ENCODE data around the gene LBP.
"Not testable (repeated sequence)": the region's sequence is repeated elsewhere in the genome, so short reads cannot be mapped to it uniquely, and the experiment has no call there.

The LBP gene

DNA sequence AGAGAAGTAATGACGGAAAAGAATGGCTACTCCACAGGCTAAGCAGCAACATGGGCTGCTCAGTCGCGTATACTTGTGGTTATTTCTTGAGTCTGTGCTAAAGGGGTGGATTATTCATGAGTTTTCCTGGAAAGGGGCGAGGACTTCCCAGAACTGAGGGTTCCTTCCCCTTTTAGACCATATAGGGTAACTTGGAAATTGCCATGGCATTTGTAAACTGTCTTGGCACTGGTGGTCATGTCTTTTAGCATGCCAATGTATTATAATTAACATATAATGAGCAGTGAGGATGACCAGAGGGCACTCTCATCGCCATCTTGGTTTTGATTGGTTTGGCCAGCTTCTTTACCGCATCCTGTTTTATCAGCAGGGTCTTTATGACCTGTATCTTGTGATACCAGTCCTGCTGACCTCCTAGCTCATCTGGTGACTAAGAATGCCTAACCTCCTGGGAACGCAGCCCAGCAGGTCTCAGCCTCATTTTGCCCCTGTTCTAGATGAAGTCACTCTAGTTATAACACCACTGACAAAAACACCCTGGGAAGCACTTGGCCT lies 11.4 kb downstream of the LBP start:
- Histone ChIP-seq H3K36me3 (ENCODE audit: control insufficient read depth, insufficient read depth, low read length) (no peaks in the 10 kb centered on the region), H3K27ac (ENCODE audit: low read depth, low read length) (no peak overlapping the region), H3K4me3 (ENCODE audit: low read length) (no peak overlapping the region), H3K27me3 (ENCODE audit: control insufficient read depth, insufficient read depth, low read length) (no peaks in the 10 kb centered on the region), H3K4me1 (ENCODE audit: control insufficient read depth, insufficient read depth, low read length) (no peaks in the 10 kb centered on the region), H3K9ac (ENCODE audit: low read length) (no peak overlapping the region)

DNA sequence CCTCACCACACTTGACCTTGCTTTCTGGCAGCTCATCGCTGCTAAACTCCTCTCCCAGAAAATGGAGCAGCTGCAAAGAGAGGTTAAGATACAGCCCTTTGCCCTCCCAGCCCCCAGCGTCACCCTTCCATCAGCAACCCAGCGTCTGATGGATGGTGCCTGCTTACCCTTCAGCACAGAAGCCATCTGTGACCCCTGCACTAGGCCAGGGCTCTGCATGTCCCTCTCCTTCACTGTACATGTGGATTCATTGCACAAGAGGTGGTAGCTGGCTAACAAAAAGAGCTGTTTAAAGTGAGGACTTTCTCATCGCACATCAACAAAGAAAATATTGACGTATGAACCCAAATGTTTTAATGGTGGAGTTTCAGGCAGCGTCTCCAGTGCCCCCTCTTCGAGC lies 12.3 kb downstream of the LBP start:
- no peak overlapping the region for H3K9ac ChIP-seq (ENCODE audit: low read length)

DNA sequence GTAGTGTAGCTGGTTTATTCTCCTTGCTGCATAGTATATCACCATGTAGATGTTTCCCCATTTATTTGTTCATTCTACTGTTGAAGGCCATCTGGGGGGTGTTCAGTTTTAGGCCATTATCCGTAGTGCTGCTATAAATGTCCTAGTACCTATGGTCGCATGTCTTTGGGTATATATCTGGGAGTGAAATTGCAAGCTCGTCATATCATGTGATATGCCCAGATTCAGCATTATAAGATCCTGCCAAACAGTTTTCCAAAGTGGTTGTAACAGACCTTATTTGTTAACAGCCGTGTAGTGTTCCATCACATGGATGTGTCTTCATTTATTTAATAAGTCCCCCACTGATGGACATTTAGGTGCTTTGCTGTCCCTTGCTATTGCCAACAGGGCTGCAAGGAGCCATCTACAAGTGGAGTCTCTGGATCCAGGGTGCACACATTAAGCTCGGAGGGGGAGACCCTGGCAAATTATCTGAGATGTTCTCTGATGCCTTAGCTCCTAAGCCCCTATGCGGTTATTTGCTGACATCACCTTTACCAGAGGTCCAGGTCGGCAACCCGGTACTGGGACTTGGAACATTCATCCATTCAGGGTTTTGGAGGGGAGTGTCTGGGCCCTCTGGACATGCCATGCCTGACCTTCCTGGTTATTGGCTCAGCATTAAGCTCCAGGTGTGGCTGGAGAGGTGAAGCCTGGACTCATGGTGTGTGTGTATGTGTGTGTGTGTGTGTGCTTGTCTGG lies 16.9 kb downstream of the LBP start:
- no peaks in the 10 kb centered on the region for H3K27me3 ChIP-seq (ENCODE audit: control insufficient read depth, insufficient read depth, low read length)
- no peak overlapping the region for H3K27ac ChIP-seq (ENCODE audit: low read depth, low read length)
- H3K9ac ChIP-seq (ENCODE audit: low read length): no peak overlapping the region
- no peaks in the 10 kb centered on the region for H3K36me3 ChIP-seq (ENCODE audit: control insufficient read depth, insufficient read depth, low read length)
- H3K4me3 ChIP-seq (ENCODE audit: low read length): no peak overlapping the region
- no peaks in the 10 kb centered on the region for H3K4me1 ChIP-seq (ENCODE audit: control insufficient read depth, insufficient read depth, low read length)

More for the DNA sequence above, 12.3 kb downstream of the LBP start:
- Histone ChIP-seq H3K4me1 (ENCODE audit: control insufficient read depth, insufficient read depth, low read length) (no peaks in the 10 kb centered on the region), H3K27me3 (ENCODE audit: control insufficient read depth, insufficient read depth, low read length) (no peaks in the 10 kb centered on the region), H3K27ac (ENCODE audit: low read depth, low read length) (no peak overlapping the region), H3K4me3 (ENCODE audit: low read length) (no peak overlapping the region), H3K36me3 (ENCODE audit: control insufficient read depth, insufficient read depth, low read length) (no peaks in the 10 kb centered on the region)

DNA sequence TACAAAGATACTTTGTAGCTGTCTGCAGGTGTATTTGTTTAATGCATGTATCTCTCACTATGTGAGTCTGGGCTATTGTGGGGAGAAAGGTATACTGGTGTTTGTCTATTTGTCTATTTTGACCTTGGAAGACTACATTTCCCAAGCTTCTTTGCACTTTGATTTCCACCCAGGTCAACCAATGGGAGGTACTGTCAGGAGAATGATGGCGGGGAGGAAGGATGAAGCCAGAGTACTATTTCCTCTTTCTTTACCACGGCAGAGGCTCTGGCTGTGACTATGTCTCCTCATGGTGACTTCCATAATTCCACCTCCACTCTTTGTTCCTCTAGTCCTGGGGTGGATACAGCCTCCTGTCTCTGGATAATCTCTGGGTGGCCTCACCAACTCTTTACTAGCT lies 23.1 kb downstream of the LBP start:
- Histone ChIP-seq H3K36me3 (ENCODE audit: control insufficient read depth, insufficient read depth, low read length) (no peaks in the 10 kb centered on the region), H3K27me3 (ENCODE audit: control insufficient read depth, insufficient read depth, low read length) (no peaks in the 10 kb centered on the region), H3K9ac (ENCODE audit: low read length) (no peak overlapping the region), H3K4me3 (ENCODE audit: low read length) (no peak overlapping the region), H3K27ac (ENCODE audit: low read depth, low read length) (no peak overlapping the region), H3K4me1 (ENCODE audit: control insufficient read depth, insufficient read depth, low read length) (no peaks in the 10 kb centered on the region)

DNA sequence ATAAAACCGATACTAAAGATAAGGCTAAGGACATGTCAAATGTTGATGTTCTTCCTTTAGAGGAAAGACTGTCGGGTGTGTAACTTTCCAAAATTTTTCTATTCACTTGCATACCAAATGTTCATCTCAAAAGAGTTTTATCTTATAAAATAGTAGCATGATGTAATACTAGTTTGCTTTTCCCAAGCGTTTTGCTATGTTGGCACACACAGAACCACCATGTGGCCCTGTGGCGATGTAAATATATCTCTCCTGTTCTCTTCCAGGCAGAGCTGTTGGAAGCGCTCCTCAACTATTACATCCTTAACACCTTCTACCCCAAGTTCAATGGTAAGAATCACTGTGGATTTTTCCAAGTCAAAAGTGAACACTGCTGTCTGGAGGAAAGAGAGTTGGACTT lies 26.5 kb downstream of the LBP start:
- H3K27me3 ChIP-seq (ENCODE audit: control insufficient read depth, insufficient read depth, low read length): no peaks in the 10 kb centered on the region
- H3K4me3 ChIP-seq (ENCODE audit: low read length): no peak overlapping the region
- H3K4me1 ChIP-seq (ENCODE audit: control insufficient read depth, insufficient read depth, low read length): no peaks in the 10 kb centered on the region
- no peaks in the 10 kb centered on the region for H3K36me3 ChIP-seq (ENCODE audit: control insufficient read depth, insufficient read depth, low read length)
- no peak overlapping the region for H3K9ac ChIP-seq (ENCODE audit: low read length)
- no peak overlapping the region for H3K27ac ChIP-seq (ENCODE audit: low read depth, low read length)

DNA sequence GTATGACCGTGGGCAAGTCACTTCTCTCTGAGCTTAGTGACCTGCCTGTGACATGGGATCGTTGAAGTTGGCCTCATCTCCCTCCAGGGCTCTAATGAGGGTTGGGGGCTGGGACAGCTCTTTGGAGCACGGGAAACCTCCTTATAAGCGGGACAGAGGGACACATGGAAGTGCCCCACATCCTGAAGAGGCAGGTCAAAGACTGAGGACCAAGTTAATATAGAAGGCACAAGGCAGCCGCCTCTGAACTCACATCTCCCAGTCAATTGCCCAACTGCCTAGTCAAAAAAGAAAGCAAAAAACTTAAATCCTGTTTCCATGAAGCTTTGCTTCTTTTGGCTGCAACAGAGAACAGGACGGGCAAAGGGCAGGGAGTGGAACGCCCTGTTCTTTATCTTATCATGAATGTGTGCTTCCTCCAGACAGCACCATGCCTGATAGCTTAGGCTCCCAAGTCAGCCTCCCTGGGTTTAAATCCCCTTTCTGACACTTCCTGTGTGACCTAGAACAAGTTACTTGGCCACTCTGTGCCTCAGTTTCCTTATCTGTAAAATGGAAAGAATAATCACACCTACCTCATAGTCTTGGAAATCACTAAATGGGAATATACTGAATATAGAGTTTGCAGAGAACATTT lies 27.1 kb downstream of the LBP start:
- Histone ChIP-seq H3K36me3 (ENCODE audit: control insufficient read depth, insufficient read depth, low read length) (no peaks in the 10 kb centered on the region), H3K4me1 (ENCODE audit: control insufficient read depth, insufficient read depth, low read length) (no peaks in the 10 kb centered on the region), H3K27ac (ENCODE audit: low read depth, low read length) (no peak overlapping the region), H3K27me3 (ENCODE audit: control insufficient read depth, insufficient read depth, low read length) (no peaks in the 10 kb centered on the region), H3K9ac (ENCODE audit: low read length) (no peak overlapping the region), H3K4me3 (ENCODE audit: low read length) (no peak overlapping the region)

DNA sequence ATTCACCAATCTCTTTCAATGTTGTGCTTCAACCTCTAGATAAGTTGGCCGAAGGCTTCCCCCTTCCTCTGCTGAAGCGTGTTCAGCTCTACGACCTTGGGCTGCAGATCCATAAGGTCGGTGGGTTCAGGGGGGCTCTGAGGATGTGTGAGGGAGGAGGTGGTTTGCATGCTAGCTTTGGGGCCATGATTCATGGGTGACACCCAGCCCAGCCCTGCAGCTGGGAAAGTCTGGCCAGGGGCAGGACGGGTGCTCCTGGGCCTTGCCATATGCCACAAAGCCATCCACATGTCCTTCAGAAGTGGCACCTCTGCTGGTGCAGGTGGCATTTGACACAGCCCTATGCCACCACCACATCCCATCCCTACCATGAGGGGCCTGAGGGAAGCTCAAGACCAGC lies 27.6 kb downstream of the LBP start:
- Histone ChIP-seq H3K27me3 (ENCODE audit: control insufficient read depth, insufficient read depth, low read length) (no peaks in the 10 kb centered on the region), H3K27ac (ENCODE audit: low read depth, low read length) (no peak overlapping the region), H3K9ac (ENCODE audit: low read length) (no peak overlapping the region), H3K4me3 (ENCODE audit: low read length) (no peak overlapping the region), H3K4me1 (ENCODE audit: control insufficient read depth, insufficient read depth, low read length) (no peaks in the 10 kb centered on the region), H3K36me3 (ENCODE audit: control insufficient read depth, insufficient read depth, low read length) (no peaks in the 10 kb centered on the region)

DNA sequence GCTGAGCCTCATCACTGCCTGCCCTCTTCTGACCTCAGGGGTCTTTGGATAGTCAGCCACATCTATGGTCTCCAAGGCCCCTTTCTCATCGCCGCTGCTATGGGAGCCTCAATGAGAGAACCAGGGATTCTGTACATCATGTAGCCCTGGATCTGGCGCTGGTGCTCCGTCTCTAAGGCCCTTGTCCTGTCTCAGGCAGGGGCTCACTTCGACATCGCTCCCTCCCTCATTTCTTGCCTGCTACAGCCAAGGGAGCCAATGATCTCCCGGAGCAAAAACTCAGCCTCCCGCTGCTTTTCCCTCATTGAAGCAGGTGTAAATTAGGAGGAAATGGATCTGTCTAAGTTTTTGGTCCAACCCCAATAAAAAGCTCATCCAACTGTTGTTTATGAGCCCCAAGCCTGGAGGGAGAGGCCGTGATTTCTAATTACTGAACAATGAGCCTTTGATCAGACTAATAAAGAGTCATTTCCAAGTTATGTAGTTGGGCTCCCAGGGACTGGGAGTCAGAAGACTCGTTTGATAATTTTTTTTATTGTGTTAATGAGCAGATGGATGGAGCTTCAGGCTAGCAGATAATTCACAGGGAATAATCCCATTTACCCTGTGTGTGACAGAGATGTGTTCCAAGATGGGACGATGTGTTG lies 30.9 kb downstream of the LBP start:
- H3K9ac ChIP-seq (ENCODE audit: low read length): no peak overlapping the region
- H3K4me3 ChIP-seq (ENCODE audit: low read length): no peak overlapping the region
- no peaks in the 10 kb centered on the region for H3K4me1 ChIP-seq (ENCODE audit: control insufficient read depth, insufficient read depth, low read length)
- no peaks in the 10 kb centered on the region for H3K27me3 ChIP-seq (ENCODE audit: control insufficient read depth, insufficient read depth, low read length)
- H3K27ac ChIP-seq (ENCODE audit: low read depth, low read length): no peak overlapping the region
- no peaks in the 10 kb centered on the region for H3K36me3 ChIP-seq (ENCODE audit: control insufficient read depth, insufficient read depth, low read length)

DNA sequence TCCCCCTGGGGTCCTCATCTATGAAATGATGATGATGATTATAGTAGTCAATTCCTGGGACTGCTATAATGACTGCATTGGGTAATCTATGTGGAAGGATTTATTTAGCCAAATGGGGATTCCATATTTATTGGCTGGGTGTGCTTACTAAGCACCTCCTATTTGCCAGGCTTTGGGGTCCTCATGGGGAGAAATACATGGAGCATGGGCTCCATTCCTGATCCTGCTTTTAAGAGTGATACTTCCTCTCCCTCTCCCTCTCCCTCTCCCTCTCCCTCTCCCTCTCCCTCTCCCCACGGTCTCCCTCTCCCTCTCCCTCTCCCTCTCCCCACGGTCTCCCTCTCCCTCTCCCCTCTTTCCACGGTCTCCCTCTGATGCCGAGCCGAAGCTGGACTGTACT lies 31.6 kb downstream of the LBP start:
- not testable (repeated sequence) for H3K9ac ChIP-seq (ENCODE audit: low read length); H3K27ac ChIP-seq (ENCODE audit: low read depth, low read length); H3K36me3 ChIP-seq (ENCODE audit: control insufficient read depth, insufficient read depth, low read length); H3K27me3 ChIP-seq (ENCODE audit: control insufficient read depth, insufficient read depth, low read length); H3K4me1 ChIP-seq (ENCODE audit: control insufficient read depth, insufficient read depth, low read length); H3K4me3 ChIP-seq (ENCODE audit: low read length)

DNA sequence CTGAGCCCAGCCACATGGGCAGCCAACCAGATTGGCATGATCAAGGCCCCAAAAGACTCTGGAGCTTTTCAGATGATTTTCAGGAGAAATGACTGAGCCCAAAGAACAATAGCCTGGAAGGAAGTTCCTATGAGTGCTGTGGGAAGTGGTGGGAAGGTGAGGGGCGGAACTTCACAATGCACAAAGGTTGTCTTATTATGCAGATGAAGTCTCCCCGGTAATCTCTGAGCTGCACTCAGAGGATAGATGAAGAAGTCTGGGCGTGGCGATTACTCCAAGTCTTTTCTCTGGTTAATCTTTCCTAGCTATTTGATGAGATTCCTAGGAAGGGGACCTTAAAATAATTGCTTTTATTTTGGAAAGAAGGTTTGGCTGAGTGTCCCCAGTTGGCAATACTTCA lies 36.9 kb downstream of the LBP start:
- Histone ChIP-seq H3K4me1 (ENCODE audit: control insufficient read depth, insufficient read depth, low read length) (no peaks in the 10 kb centered on the region), H3K27me3 (ENCODE audit: control insufficient read depth, insufficient read depth, low read length) (no peaks in the 10 kb centered on the region), H3K27ac (ENCODE audit: low read depth, low read length) (no peak overlapping the region)

DNA sequence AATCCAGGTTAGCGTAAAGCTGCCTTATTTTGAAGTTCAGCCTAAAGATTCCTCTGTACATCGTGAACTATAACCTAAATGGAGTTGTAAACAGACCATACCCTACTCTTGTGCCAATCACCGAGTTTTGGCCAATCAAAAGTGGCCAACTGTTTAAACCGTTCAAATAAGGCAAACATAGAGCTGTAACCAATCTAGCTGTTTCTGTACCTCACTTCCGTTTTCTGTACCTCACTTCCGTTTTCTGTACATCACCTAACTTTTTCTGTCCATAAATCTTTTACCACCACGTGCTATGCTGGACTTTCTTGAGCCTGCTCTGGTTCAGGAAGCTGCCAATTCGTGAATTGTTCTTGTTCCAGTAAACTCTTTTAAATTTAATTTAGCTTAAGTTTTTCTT lies 39.7 kb downstream of the LBP start:
- no peaks in the 10 kb centered on the region for H3K4me1 ChIP-seq (ENCODE audit: control insufficient read depth, insufficient read depth, low read length)
- H3K27me3 ChIP-seq (ENCODE audit: control insufficient read depth, insufficient read depth, low read length): no peaks in the 10 kb centered on the region
- H3K9ac ChIP-seq (ENCODE audit: low read length): no peak overlapping the region
- no peak overlapping the region for H3K27ac ChIP-seq (ENCODE audit: low read depth, low read length)
- H3K36me3 ChIP-seq (ENCODE audit: control insufficient read depth, insufficient read depth, low read length): no peaks in the 10 kb centered on the region
- H3K4me3 ChIP-seq (ENCODE audit: low read length): no peak overlapping the region

More for the DNA sequence above, 36.9 kb downstream of the LBP start:
- no peak overlapping the region for H3K4me3 ChIP-seq (ENCODE audit: low read length)
- no peak overlapping the region for H3K9ac ChIP-seq (ENCODE audit: low read length)
- H3K36me3 ChIP-seq (ENCODE audit: control insufficient read depth, insufficient read depth, low read length): no peaks in the 10 kb centered on the region

DNA sequence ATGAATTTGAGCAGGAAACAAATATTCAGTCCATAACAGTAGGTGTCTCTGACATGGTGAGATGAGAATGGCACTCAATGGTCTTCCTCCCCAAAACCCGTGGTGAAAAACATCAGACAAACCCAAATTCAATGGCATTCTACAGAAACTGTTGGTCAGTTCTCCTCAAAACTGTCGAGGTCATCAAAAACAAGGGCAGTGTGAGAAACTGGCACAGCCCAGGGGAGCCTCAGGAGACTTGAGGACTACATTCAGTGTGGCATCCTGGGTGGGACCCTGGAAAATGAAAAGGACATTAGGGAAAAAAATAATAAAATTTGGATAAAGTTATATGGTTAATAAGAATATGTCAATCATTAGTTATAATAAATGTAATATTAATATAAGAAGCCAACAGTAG lies 40.6 kb downstream of the LBP start:
- no peak overlapping the region for H3K27ac ChIP-seq (ENCODE audit: low read depth, low read length)
- no peak overlapping the region for H3K4me3 ChIP-seq (ENCODE audit: low read length)
- H3K4me1 ChIP-seq (ENCODE audit: control insufficient read depth, insufficient read depth, low read length): no peaks in the 10 kb centered on the region
- H3K27me3 ChIP-seq (ENCODE audit: control insufficient read depth, insufficient read depth, low read length): no peaks in the 10 kb centered on the region
- H3K9ac ChIP-seq (ENCODE audit: low read length): no peak overlapping the region
- no peaks in the 10 kb centered on the region for H3K36me3 ChIP-seq (ENCODE audit: control insufficient read depth, insufficient read depth, low read length)
